Stimulated activated CD8-positive, alpha-beta memory T cell treated with anti-CD3 and anti-CD28 coated beads, Interleukin-2, amount 100 ng/mL, for 48 hours (primary cell): Measurements from ENCODE around the gene GALNTL6.
"Not testable (repeated sequence)": the region's sequence is repeated elsewhere in the genome, so short reads cannot be mapped to it uniquely, and the experiment has no call there.

ENCODE experiments used
- DNase-seq, 2 donors: peaks; one replicate each; pipeline ENCODE4 v3.0.0-alpha.2; 2020; ENCODE audit warnings: low read depth in 2 of 2

Gene GALNTL6

GRCh38 chr4:172938072-172938829, 1125.0 kb downstream of the GALNTL6 start:
- DNase-seq, result no peak

- DNase-seq, result no peak
These were observed 1125.7 kb downstream of the GALNTL6 start for GRCh38 chr4:172938870-172939269.

- DNase-seq, result no peak
These were observed 1129.6 kb downstream of the GALNTL6 start for GRCh38 chr4:172942840-172943239.

- DNase-seq, result no peak
These were observed 1132.4 kb downstream of the GALNTL6 start for GRCh38 chr4:172945611-172946010.

- no peak for DNase-seq
These were observed 1133.3 kb downstream of the GALNTL6 start for GRCh38 chr4:172946503-172946902.

- no peak for DNase-seq
These were observed 1134.4 kb downstream of the GALNTL6 start for GRCh38 chr4:172947594-172947993.

- no peak for DNase-seq
These were observed 1137.8 kb downstream of the GALNTL6 start for GRCh38 chr4:172950990-172951389.

- DNase-seq, result no peak
These were observed 1138.7 kb downstream of the GALNTL6 start for GRCh38 chr4:172951679-172952451.

GRCh38 chr4:172953896-172954568, 1140.8 kb downstream of the GALNTL6 start:
- no peak for DNase-seq

- DNase-seq, result not testable (repeated sequence)
These were observed 1143.1 kb downstream of the GALNTL6 start for GRCh38 chr4:172956340-172956739.

- DNase-seq, result no peak
These were observed 1144.0 kb downstream of the GALNTL6 start for GRCh38 chr4:172957216-172957615.

- DNase-seq, result no peak
These were observed 1149.6 kb downstream of the GALNTL6 start for GRCh38 chr4:172962564-172963353.

- DNase-seq, result no peak
These were observed 1150.5 kb downstream of the GALNTL6 start for GRCh38 chr4:172963498-172964294.

GRCh38 chr4:172970189-172970588, 1157.0 kb downstream of the GALNTL6 start:
- not testable (repeated sequence) for DNase-seq

GRCh38 chr4:172974586-172974985, 1161.4 kb downstream of the GALNTL6 start:
- no peak for DNase-seq

- no peak for DNase-seq
These were observed 1162.5 kb downstream of the GALNTL6 start for GRCh38 chr4:172975651-172976229.

- DNase-seq, result not testable (repeated sequence)
These were observed 1164.4 kb downstream of the GALNTL6 start for GRCh38 chr4:172977491-172978041.

GRCh38 chr4:172978848-172979247, 1165.6 kb downstream of the GALNTL6 start:
- no peak for DNase-seq

GRCh38 chr4:172979332-172979731, 1166.1 kb downstream of the GALNTL6 start:
- no peak for DNase-seq

GRCh38 chr4:172980219-172980618, 1167.0 kb downstream of the GALNTL6 start:
- no peak for DNase-seq
